HCEC 1CT (cell line): ENCODE results near the gene TRIM2.
"Not testable (repeated sequence)": the region's sequence is repeated elsewhere in the genome, so short reads cannot be mapped to it uniquely, and the experiment has no call there.

ENCODE experiments used
- DNase-seq: peaks from one replicate; pipeline ENCODE4 v3.0.0-alpha.2; 2017

Gene TRIM2

DNA sequence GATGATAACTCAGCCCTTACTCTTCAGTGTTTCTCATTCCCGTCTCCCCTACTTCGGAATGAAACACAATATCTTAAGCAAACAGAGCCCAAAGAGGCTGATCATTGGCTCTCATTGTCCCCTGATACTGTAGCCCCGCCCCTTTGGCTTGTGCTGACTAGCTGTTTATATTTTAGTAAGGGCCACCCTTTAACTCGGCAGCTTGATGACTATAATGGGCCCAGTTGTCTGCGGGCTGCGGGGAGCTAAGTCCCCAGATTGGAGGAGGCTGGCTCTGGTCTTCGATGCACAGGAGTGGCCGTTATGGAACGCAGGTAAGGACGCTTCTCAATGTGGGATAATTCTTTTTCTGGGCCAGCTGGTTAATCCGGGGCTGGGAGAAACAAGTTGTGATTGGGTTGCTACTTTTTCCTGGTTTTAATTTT lies at the start of gene TRIM2:
TRIM2 (plus strand) TSS at position 197 of the 425 bp plus-strand sequence; CDS start at position 285, 88 bp downstream.
- peak; percentile 67 for DNase-seq

DNA sequence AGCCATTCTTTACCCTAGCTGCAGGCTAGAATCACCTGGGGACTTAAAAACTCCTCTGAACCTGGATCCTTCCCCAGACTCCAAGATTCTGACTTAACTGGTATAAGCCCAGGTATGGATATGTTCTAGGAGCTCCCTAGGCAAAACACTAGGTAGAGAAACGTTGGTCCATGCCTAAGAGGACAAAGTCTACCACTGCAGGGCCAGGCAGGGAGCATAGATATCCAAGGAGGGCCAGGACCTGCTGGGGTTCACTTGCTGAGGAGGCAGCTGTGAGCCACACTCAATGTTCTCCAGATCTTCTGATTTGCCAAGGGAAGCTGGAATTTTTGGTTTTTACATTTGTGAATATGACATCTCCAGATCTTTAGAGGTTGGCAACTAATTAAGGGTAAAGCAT lies 48.6 kb upstream of the TRIM2 start:
- no peak for DNase-seq

DNA sequence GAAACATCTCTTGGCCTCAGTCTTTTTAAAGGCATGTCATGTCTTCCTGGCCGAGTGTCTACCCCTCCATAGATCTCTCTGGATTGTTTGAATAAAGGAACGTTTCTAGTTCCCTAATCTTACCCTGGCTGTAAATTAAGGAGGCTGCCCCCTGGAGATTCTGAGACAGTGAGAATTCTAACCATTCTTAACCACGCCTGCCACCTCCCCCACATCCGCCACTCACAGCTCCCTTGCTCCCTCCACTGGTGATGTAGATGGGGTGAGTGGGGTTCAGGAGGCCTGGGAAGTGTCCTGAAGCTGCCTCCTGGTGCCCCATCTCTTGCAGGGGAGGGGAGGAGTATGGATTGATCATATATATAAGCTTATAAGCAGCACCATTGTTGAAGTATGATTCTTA lies 48.0 kb upstream of the TRIM2 start:
- no peak for DNase-seq

DNA sequence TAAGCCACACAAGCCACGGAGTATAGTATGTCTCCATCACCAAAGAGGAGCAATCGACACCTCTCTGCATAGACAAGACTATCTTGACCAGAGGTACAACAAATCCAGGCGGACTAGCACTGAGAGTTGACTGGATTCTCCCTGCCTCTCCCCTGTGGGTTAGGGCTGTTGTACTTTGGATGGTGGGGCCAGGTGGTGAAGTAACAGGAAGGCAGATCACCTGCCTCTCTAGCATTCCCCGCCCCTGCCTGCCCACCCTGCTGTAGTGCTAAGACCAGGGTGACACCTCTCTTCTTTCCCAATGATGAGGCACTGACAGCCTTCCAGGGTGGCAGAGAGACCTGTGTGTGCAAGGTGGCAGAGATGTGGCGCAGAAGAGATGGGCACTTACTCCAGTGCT lies 47.5 kb upstream of the TRIM2 start:
- DNase-seq = no peak

DNA sequence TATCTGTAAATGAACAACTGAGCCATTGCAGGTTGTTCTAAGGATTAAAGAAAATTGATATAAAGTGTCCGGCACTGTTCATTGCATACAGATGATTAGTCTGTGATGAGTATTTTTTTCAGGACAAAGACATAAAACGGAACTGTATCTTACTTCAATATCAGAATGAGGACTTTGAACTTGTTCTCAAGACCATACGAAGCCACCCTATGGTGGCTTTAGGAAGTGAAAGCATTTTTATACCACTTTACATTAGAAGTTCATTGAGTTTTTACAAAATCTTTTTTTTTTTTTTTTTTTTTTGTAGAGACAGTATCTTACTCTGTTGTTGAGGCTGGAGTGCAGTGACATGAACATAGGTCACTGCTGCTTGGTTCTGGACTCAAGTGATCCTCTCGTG lies 45.2 kb upstream of the TRIM2 start:
- no peak for DNase-seq

DNA sequence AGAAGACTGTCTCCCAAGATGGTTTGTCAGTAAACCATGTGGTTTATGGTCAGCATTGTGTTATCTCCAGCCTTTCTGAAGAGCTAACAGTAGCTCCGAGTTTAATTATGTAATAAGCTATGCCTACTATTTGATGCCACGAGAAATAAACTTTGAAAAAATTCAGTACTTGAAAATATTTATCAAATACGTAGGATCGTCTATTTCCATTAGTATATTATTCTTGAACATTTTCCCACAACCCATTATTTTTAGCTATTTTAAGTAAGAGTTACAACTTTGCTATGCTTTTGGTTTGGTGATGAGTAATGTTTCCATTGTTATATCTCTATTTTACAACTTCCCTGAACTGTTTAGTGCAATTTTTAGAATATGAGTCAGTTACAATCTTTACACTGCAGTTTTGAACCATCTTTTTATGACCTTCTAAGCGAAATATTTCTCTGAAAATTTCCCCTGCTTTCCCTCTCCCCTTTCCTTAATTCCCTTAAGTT lies 44.5 kb upstream of the TRIM2 start:
- peak; percentile 69 for DNase-seq

DNA sequence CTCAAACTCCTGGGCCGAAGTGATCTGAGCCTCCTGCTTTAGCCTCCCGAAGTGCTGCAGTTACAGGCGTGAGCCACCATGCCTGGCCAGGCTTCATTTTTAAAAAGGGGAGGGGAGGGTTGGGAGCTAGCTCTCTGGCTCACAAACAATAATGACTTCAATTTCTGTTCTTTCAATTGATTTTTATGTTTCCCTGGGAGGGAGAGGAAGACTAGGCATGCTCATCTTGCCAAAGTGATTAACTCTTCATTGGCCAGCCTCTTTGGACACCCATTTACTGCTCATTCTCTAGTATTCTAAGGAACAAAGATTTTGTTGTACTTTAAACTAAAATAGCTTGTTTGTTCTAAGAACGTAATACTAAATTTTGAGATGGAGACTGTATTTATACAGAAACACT lies 43.4 kb upstream of the TRIM2 start:
- no peak for DNase-seq

DNA sequence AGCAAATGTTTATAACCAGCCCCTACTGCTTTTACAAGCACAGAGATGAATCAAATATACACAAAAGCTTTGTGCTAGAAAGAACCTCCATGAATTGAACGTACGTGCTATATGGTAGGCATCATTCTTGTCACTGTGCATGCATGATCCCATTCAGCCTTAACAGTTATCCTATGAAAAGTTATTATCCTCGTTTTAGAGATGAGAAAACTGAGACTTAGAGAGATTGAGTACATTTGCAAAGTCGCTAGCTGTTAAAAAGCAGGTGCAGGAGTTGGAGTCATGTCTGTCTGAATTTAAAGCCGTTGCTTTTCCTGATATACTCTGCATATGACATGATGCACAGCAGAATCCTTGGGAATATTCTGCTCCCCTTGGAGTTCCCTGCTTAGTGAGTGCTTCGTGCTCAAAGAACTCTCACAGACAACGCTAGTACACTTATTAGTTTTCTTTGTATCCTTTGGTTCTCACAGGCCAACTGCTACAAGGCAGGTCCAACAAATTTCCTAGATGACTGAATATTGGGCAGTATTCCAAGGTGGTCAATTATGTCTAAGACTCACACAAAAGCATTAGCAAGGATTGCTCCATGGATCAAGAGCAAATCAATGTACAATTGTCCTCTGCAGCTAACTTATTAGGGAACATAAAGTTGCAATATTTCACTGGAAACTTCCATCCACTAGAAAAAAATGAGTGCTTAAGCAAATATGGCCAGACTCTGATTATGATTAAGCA lies 42.8 kb upstream of the TRIM2 start:
- DNase-seq = no peak

DNA sequence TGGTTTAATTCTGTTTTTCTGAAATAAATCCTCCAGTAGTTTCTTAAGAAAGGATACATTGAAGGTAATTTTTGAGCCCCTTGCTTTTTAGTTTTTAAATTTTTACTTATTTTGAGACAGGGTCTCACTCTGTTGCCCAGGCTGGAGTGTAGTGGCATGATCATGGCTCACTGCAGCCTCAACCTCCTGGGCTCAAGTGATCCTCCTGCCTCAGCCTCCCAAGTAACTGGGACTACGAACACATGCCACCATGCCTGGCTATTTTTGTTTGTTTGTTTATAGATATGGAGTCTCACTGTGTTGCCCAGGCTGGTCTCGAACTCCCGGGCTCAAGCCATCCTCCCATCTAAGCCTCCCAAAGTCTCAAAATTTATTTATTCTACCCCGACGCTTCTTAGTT lies 39.0 kb upstream of the TRIM2 start:
- DNase-seq = not testable (repeated sequence)

DNA sequence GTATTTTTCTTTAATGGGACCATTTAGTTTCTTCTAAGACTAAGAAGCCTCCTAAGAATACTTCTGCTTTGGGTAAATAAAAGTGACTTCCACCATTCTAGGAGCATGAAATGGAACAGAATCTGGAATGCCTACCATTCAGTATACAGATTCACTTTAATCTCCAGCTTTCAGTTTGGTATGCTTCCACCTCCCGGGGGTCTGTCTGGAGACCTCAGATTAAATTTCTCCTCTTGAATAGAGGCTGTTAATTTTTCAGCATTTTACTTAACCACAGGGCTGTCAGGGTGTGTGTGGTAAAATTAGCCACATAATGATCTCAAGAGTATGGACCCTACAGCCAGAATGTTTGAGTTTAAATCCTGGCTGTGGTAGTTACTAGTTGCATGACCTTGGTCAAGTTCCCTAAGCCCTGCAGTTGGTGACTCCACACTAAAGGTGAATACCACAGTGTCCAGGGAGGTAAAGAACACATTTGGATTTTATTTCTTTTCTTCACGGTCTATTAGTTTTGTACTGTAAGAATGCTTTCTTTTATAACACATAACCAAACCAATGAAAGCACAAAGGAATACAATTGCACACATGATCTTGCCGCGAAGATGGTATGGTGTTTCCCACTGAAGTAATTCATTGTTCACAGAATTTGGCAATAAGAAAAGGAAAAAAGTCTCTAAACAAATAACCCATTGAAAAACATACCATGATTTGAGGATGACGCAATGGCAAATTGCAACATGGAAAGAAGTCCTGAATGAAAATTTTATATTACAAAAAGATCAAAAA lies 37.3 kb upstream of the TRIM2 start:
- no peak for DNase-seq

DNA sequence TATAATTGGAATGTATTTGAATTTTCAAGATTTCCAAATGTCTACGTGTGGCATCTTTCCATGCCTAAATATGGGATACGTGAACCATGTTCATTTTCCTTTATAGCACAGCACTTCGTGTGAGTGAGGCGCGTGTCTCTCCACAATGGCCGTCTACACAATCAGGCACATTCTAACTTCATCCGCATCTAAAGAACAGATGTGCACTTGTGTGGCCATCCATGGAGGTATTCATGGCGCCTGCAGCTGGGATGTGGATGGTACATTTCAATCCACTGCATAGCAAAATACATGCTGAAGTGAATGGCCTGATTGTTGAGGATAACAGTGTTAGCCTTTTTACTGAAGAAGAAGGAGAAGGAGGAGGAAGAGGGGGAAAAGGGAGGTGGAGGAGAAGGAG lies 34.5 kb upstream of the TRIM2 start:
- no peak for DNase-seq

DNA sequence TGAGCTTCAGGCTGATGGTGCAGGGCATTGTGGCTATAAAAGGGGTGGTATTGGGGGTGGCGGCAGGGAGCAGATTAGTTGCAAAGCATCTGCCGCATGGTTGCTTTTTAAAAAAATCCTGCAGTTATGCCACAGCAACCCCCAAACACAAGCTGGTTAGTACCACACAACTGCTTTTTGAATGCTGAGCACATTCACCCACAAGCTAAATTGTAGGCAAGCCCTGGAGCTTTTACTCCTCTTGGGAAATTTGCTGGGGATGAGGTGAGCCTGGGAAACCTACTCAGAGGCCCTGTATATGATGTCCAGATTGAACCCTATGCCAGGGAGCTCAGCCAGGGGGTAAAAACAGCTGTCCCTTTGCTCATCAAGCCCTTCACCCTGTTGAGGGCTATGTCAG lies 33.8 kb upstream of the TRIM2 start:
- no peak for DNase-seq

DNA sequence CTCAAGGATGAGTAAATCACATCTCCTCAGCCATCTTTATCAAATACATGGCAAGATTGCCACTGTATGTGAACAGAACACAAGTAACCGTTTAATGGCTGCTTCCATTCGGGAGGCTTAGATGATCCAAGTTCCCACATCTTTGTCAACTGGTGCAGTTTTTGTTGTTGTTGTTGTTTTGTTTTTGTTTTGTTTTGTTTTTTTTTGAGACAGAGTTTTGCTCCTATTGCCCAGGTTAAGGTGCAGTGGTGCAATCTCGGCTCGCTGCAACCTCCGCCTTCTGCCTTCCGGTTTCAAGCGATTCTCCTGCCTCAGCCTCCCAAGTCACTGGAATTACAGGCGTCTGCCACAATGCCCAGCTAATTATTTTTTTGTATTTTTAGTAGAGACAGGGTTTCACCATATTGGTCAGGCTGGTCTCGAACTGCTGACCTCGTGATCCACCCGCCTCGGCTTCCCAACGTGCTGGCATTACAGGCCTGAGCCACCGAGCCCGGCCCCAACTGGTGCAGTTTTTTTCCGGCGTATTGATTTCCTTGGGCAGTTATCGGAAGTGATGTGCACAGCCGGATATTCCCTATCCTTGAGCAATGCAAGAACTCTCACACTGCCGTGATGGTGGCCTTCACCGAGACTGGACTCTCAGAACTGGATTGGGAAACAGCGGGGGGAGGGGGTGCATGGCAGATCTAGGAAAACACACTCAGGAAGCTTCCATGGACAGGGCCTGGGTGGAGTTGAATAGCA lies 29.2 kb upstream of the TRIM2 start:
- DNase-seq = no peak

DNA sequence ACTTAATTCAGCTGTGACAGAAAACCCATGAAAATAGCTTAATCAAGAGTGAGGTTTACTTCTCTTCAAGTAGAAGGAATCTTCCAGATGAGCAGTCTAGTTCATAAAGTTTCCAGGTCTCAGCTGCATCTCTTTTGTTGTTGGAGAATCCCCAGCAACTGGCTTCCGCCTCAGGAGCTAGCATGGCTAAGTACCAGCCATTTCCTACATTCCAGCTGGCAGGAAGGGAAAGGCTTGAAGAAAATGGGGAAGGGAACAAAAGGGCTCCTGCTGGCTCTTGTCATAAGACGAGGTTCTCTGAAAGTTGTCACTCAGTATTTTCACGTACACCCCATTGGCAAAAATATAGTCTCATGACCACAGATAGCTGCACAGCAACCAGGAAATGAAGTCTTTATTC lies 27.3 kb upstream of the TRIM2 start:
- no peak for DNase-seq

DNA sequence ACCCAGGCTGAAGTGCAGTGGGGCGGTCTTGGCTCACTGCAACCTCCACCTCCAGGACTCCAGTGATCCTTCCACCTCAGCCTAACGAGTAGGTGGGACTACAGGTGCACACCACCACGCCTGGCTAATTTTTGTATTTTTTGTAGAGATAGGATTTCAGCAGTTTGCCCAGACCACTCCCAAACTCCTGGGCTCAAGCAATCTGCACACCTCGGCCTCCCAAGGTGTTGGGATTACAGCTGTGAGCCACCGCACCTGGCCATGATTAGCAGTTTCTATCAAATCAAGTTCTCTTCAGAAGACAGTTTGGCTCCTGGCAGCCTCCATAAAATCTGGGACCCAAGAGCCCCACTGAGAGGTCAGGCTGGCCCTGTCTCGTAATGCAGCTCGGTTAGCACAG lies 26.4 kb upstream of the TRIM2 start:
- no peak for DNase-seq

DNA sequence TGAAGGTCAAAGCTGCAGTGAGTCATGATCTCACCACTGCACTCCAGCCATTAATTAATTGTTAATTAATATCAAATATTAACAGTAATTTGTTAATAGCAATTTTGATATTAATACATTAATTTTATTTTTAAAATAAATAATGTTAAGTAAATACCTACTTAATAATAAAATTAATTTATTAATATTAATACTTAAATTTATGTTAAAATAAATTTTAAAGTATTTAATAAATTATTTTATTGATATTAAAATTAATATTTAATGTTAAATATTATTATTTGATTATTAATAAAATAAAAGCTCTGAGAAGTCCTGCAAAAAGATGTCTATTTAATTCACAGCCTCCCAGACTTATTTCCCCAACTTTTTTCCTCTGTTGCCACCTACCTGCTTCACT lies 25.1 kb upstream of the TRIM2 start:
- DNase-seq = no peak

DNA sequence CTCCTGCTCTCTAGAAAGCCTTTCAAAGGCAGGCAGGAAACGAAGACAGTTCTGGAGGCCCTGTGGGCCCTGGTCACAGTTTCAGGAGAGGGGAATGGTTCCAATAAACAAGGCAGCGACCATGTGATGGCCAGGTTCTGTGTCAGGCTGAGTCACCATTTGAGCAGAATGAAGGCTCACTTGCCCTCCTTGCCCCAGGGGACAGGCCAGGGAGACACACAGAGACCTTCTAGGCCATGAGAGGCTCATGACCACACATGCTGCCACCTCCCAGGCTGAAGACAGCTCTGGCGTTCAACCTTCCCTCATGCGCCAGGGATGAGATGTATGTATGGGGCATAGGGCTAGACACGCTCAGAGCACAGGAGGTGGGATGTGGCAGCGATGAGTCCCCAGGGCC lies 22.9 kb upstream of the TRIM2 start:
- DNase-seq = no peak

DNA sequence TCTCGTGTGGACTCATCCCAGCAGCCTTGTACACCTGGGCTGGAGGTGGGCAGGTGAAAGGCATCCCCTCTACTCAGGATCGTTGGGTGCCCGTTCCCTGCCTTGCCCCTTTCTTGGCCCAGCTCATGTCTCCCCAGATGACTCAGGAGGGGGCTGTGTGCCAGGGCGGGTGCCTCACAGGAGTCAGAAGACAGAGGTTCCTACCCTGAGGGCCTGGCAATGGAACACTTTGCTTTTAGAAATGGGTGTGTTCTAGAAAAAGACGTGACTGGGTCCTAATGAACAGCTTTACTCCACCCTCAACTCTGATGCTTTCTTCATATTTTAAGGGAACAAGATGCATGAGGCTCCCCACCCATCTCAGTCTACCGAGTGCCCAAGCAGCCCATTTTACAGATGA lies 22.5 kb upstream of the TRIM2 start:
- no peak for DNase-seq

DNA sequence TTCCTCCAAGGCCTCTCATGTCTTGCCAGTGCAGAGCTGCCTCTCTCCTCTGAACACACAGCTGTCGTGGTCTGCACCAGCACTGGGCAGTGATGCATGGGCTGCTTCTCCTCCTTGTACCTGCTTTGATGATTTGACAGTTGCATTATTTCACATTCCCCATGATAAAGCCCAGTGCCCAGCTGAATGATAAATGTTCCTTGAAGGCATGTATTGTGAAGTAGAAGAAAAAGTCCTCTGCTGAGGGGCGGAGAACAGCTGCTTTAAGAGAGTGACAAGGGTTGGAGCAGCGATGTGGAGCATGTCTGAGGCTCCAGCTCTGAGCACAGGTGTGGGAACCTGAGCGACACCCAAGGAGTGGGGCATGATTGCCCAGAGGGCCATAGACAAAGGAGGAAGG lies 21.1 kb upstream of the TRIM2 start:
- no peak for DNase-seq

DNA sequence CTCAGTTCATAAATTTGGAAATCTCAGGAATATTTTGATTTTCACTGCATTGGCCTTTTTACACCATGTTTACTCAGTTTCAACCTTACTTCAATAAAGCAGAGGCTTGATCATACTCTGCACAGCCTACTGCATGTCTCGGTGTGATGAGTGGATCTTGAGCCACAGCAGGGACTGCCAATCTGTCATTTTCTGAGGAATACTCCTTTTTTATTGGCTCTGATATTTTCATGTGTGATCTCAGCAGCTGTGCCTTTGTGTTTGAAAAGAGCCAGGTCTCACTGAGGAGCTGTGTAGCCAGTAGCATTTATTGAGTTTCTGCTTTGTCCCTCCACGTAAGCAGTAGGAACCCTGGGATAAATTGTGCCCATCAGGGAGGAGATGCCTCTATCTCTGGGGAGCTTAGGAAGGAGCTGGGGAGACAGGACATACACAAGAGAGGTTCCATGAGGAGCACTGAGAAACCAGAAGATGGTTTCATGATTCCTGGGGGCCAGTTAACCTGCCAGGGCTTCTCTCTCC lies 18.9 kb upstream of the TRIM2 start:
- no peak for DNase-seq

DNA sequence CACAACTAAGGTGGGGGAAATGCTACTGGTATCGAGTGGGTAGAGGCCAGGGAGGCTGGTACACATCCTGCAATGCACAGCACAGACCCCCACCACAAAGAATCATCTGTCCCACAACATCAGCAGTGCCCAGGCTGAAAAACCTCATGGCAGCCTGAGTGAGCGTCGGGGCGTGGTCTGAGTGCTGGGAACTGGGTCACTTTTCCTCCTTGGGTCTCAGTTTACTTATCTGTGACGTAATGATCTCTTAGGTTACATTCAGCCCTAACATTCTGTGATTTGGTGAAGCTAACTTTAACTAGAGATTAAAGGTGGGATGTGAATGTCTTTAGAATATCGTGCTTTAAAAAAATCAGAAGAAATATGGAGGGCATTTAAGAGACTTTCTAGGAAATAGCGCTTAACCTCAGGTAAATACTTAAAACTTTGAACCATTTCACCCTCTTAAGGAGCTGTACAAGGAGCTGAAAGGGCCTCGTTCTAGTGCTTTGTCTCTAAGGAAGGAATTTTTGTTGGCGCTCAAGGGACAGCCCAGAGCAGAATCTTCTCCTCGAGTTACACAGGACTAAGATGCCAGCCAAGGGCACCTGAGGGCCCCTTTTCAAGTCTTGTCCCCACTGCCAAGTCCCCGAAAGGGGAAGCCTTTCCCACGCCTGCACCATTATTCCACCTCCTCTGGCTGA lies 18.1 kb upstream of the TRIM2 start:
- DNase-seq = no peak

DNA sequence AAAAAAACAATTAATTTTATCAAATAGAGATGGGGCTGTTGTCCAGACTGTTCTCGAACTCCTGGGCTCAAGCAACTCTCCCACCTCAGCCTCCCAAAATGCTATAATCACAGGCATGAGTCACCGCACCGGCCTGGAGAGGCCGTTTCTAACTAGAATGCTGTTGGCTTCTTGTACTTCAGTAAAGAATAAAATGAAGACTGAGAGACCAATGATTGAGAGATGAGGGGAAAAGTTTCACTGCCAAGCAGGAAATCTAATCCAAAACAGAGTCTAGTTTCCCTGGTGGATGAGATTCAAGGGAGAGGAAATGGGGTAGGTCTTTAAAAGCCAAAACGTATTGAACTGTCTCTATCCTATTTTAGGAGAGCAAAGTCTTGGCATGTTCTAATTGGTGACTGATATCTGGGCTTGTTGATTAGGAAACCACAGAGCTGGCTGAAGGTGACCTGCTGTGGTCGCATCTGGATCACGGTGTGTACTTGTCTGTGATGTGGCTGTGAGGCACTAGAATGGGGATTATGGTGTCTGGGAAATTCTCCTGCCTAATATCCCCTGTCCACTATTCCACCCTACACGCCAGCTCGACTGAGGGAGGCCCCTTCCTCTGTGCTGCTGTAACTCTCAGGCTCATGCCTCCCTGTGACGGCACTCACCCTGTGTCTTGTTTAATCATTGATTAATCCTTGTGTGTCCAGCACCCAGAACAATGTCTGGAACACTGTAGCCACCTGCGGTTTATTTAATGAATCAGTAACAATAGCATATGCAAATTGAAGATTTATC lies 15.0 kb upstream of the TRIM2 start:
- DNase-seq = no peak
